Limb (tissue), 2 donors: ENCODE data around the gene NCCRP1.
"Not testable (repeated sequence)": the region's sequence is repeated elsewhere in the genome, so short reads cannot be mapped to it uniquely, and the experiment has no call there.

Source experiments
- DNase-seq, 2 donors: peaks; one replicate each; pipeline ENCODE4 v3.0.0-alpha.2; 2016; ENCODE audit errors: extremely low spot score in 2 of 2

The NCCRP1 gene

GRCh38 chr19:39207293-39207836, 10.6 kb downstream of the NCCRP1 start:
- DNase-seq: no peak

- DNase-seq: no peak
These were observed 11.5 kb downstream of the NCCRP1 start for GRCh38 chr19:39208175-39208795.

GRCh38 chr19:39209196-39209595, 12.4 kb downstream of the NCCRP1 start:
- DNase-seq: no peak

GRCh38 chr19:39211731-39212374, 15.1 kb downstream of the NCCRP1 start:
- DNase-seq: no peak

- no peak for DNase-seq
These were observed 15.6 kb downstream of the NCCRP1 start for GRCh38 chr19:39212375-39212742.

GRCh38 chr19:39215323-39215722, 18.6 kb downstream of the NCCRP1 start:
- not testable (repeated sequence) for DNase-seq

GRCh38 chr19:39217094-39217493, 20.3 kb downstream of the NCCRP1 start:
- DNase-seq: no peak

GRCh38 chr19:39218230-39219007, 21.7 kb downstream of the NCCRP1 start:
- DNase-seq: no peak

- DNase-seq: not testable (repeated sequence)
These were observed 22.3 kb downstream of the NCCRP1 start for GRCh38 chr19:39219108-39219507.

- peak in 1 of 2 donors; percentile 58 for DNase-seq
These were observed 27.0 kb downstream of the NCCRP1 start for GRCh38 chr19:39223703-39224279.

GRCh38 chr19:39224910-39225309, 28.1 kb downstream of the NCCRP1 start:
- DNase-seq: no peak

GRCh38 chr19:39230096-39230764, 33.5 kb downstream of the NCCRP1 start:
- no peak for DNase-seq

- no peak for DNase-seq
These were observed 35.9 kb downstream of the NCCRP1 start for GRCh38 chr19:39232708-39233107.

- no peak for DNase-seq
These were observed 39.8 kb downstream of the NCCRP1 start for GRCh38 chr19:39236527-39236926.

GRCh38 chr19:39237200-39238184, 40.7 kb downstream of the NCCRP1 start:
- DNase-seq: peak in 1 of 2 donors; percentile 32

- no peak for DNase-seq
These were observed 41.4 kb downstream of the NCCRP1 start for GRCh38 chr19:39238209-39238608.

GRCh38 chr19:39238944-39239343, 42.2 kb downstream of the NCCRP1 start:
- no peak for DNase-seq

GRCh38 chr19:39240421-39240820, 43.7 kb downstream of the NCCRP1 start:
- no peak for DNase-seq

GRCh38 chr19:39243741-39244140, 47.0 kb downstream of the NCCRP1 start:
- not testable (repeated sequence) for DNase-seq
